H1 (cell line): ENCODE results near the gene RFLNA. TPM values are rescaled to one million over a fixed set of nuclear protein-coding genes. Genes with fewer than 3 reads are reported as not detected.

Source experiments
- CTCF ChIA-PET: fragments of 300-600 bp; sonication (Branson Sonifier 250); formaldehyde crosslinking; loops from one replicate; lab custom pipeline; 2021; ENCODE audit not compliant: partially characterized antibody; lab: Charles Lee
- POLR2A ChIA-PET: fragments of 300-600 bp; sonication (Branson Sonifier 250); formaldehyde crosslinking; loops from one replicate; lab custom pipeline; 2021; ENCODE audit warnings: inconsistent platforms; ENCODE audit not compliant: partially characterized antibody; lab: Charles Lee
- DNase-seq, 2 experiments: peaks; one replicate each; pipeline versions ENCODE4 v3.0.0 to v3.0.0-alpha.2; 2010 to 2022; ENCODE audit warnings: low spot score in 2 of 2, low read depth in 1 of 2, mixed read lengths in 1 of 2
- FAIRE-seq: peaks from 2 replicates; lab custom pipeline; 2011; peaks lifted over from hg19 to GRCh38; lab: Jason Lieb, UNC
- H2AFZ ChIP-seq: 2 replicates; pipeline ENCODE4 v1.8.1; 2012; ENCODE audit warnings: low read length, inconsistent platforms
- H2AK5ac ChIP-seq: 2 replicates; pipeline ENCODE4 v1.6.1; 2013; ENCODE audit warnings: low read depth, low read length
- H2BK120ac ChIP-seq: replicated peaks from 2 replicates; pipeline ENCODE3; 2013; ENCODE audit warnings: low read depth, low read length, inconsistent platforms
- H2BK12ac ChIP-seq: 2 replicates; pipeline ENCODE4 v1.6.1; 2013; ENCODE audit warnings: low read depth, low read length
- H2BK15ac ChIP-seq: 2 replicates; pipeline ENCODE4 v1.6.1; 2013; ENCODE audit warnings: low read length
- H2BK20ac ChIP-seq: 2 replicates; pipeline ENCODE4 v1.6.1; 2013; ENCODE audit warnings: low read length
- H2BK5ac ChIP-seq: 2 replicates; pipeline ENCODE4 v1.6.1; 2013; ENCODE audit warnings: low read depth, low read length
- H3K14ac ChIP-seq: 2 replicates; pipeline ENCODE4 v1.6.1; 2013; ENCODE audit warnings: inconsistent platforms; ENCODE audit not compliant: insufficient read length
- H3K18ac ChIP-seq: 2 replicates; pipeline ENCODE4 v1.6.1; 2013; ENCODE audit warnings: low read length; ENCODE audit errors: extremely low read depth
- H3K23ac ChIP-seq: 2 replicates; pipeline ENCODE4 v1.6.1; 2013; ENCODE audit warnings: inconsistent platforms; ENCODE audit not compliant: insufficient read length
- H3K23me2 ChIP-seq: 2 replicates; pipeline ENCODE4 v1.6.1; 2013; ENCODE audit warnings: low read depth, low read length
- H3K27ac ChIP-seq: 2 replicates; pipeline ENCODE4 v1.6.1; 2011; ENCODE audit warnings: low read depth, low read length, inconsistent platforms
- H3K27me3 ChIP-seq, 4 experiments: replicated peaks in 1 of 4; 1 replicate in 1 of 4; 2 replicates in 3 of 4; pipeline versions ENCODE4 v1.6.1 to v1.8.1; 2011 to 2013; ENCODE audit warnings: low read length in 3 of 4, mild to moderate bottlenecking in 3 of 4, inconsistent platforms in 2 of 4, mixed read lengths in 2 of 4, moderate library complexity in 1 of 4; ENCODE audit not compliant: control insufficient read depth in 3 of 4, insufficient read depth in 3 of 4; ENCODE audit errors: extremely low read depth in 1 of 4
- H3K36me3 ChIP-seq, 4 experiments: 2 replicates each; pipeline versions ENCODE4 v1.6.1 to v1.8.1; 2011 to 2013; ENCODE audit warnings: mild to moderate bottlenecking in 4 of 4, low read length in 3 of 4, moderate library complexity in 2 of 4, control low read depth in 1 of 4, inconsistent platforms in 1 of 4; ENCODE audit not compliant: insufficient read depth in 4 of 4, control insufficient read depth in 2 of 4
- H3K4ac ChIP-seq: replicated peaks from 2 replicates; pipeline ENCODE3; 2013; ENCODE audit warnings: low read length, low read depth, mixed read lengths, inconsistent platforms; ENCODE audit not compliant: insufficient read length
- H3K4me1 ChIP-seq, 4 experiments: replicated peaks in 1 of 4; 1 replicate in 1 of 4; 2 replicates in 3 of 4; pipeline versions ENCODE4 v1.6.1 to v1.8.1; 2011 to 2013; ENCODE audit warnings: low read length in 3 of 4, inconsistent platforms in 2 of 4, mixed read lengths in 1 of 4; ENCODE audit not compliant: insufficient read depth in 4 of 4, control insufficient read depth in 3 of 4
- H3K4me2 ChIP-seq, 2 experiments: 2 replicates each; pipeline versions ENCODE4 v1.6.1 to v1.8.1; 2011 to 2013; ENCODE audit warnings: low read depth in 2 of 2, low read length in 2 of 2, control low read depth in 1 of 2, inconsistent platforms in 1 of 2, mild to moderate bottlenecking in 1 of 2; ENCODE audit not compliant: insufficient read depth in 1 of 2
- H3K4me3 ChIP-seq, 4 experiments: fragments of 200-600, 300-600 bp in 1 of 4; sonication (generic), shearing (Covaris generic), sonication (Bioruptor Twin) in 1 of 4; 2 replicates each; pipeline versions ENCODE4 v1.5.1 to v1.8.1; 2011 to 2016; ENCODE audit warnings: low read length in 4 of 4, low read depth in 3 of 4, control low read depth in 2 of 4, inconsistent platforms in 2 of 4, mild to moderate bottlenecking in 2 of 4, mixed read lengths in 1 of 4, moderate library complexity in 1 of 4; ENCODE audit not compliant: insufficient read depth in 2 of 4; ENCODE audit errors: extremely low read depth in 1 of 4
- H3K56ac ChIP-seq: replicated peaks from 2 replicates; pipeline ENCODE3; 2013; ENCODE audit warnings: low read depth, mild to moderate bottlenecking, mixed read lengths, low read length, inconsistent platforms; ENCODE audit not compliant: insufficient read length
- H3K79me1 ChIP-seq: 2 replicates; pipeline ENCODE4 v1.6.1; 2013; ENCODE audit warnings: low read depth, low read length, control low read depth
- H3K79me2 ChIP-seq, 2 experiments: 2 replicates each; pipeline versions ENCODE4 v1.6.1 to v1.8.1; 2012 to 2013; ENCODE audit warnings: low read length in 2 of 2, mild to moderate bottlenecking in 2 of 2, inconsistent platforms in 1 of 2; ENCODE audit not compliant: insufficient read depth in 2 of 2, control insufficient read depth in 1 of 2
- H3K9ac ChIP-seq, 4 experiments: replicated peaks in 1 of 4; 1 replicate in 1 of 4; 2 replicates in 3 of 4; pipeline versions ENCODE4 v1.6.1 to v1.8.1; 2011 to 2013; ENCODE audit warnings: low read depth in 3 of 4, low read length in 3 of 4, control low read depth in 2 of 4, mild to moderate bottlenecking in 2 of 4, moderate library complexity in 2 of 4, inconsistent platforms in 1 of 4; ENCODE audit errors: extremely low read depth in 1 of 4
- H3K9me3 ChIP-seq, 2 experiments: 2 replicates each; pipeline versions ENCODE4 v1.6.1 to v1.8.1; 2012 to 2013; ENCODE audit warnings: mild to moderate bottlenecking in 2 of 2, moderate library complexity in 2 of 2, control low read depth in 1 of 2, inconsistent platforms in 1 of 2, low read depth in 1 of 2, low read length in 1 of 2, mixed read lengths in 1 of 2; ENCODE audit not compliant: insufficient read depth in 2 of 2
- H4K20me1 ChIP-seq, 2 experiments: replicated peaks in 1 of 2; 2 replicates each; pipeline versions ENCODE3 to v1.8.1; 2011 to 2013; ENCODE audit warnings: inconsistent platforms in 2 of 2, low read length in 2 of 2, mild to moderate bottlenecking in 1 of 2; ENCODE audit not compliant: insufficient read depth in 2 of 2, control insufficient read depth in 1 of 2
- H4K5ac ChIP-seq: 2 replicates; pipeline ENCODE4 v1.6.1; 2013; ENCODE audit warnings: low read length, low read depth, mixed read lengths, inconsistent platforms; ENCODE audit not compliant: insufficient read length
- H4K8ac ChIP-seq: 2 replicates; pipeline ENCODE4 v1.8.0; 2013; ENCODE audit warnings: mild to moderate bottlenecking, moderate library complexity, low read length, inconsistent platforms; ENCODE audit not compliant: insufficient read depth; ENCODE audit errors: extremely low read depth
- H4K91ac ChIP-seq: replicated peaks from 2 replicates; pipeline ENCODE3; 2013; ENCODE audit warnings: low read length, mixed read lengths, inconsistent platforms; ENCODE audit not compliant: insufficient read length
- CBX5 ChIP-seq: fragments of 300-800, 300-1000 bp; sonication (generic); IDR thresholded peaks from 2 replicates; pipeline ENCODE4 v1.7.1; 2016; ENCODE audit warnings: antibody characterized with exemption, low read length, low read depth
- CREB1 ChIP-seq: IDR thresholded peaks from 2 replicates; pipeline ENCODE4 v1.6.1; 2012; ENCODE audit warnings: inconsistent platforms
- E2F6 ChIP-seq: IDR thresholded peaks from 2 replicates; pipeline ENCODE4 v1.6.1; 2012; ENCODE audit warnings: inconsistent platforms
- HDAC6 ChIP-seq: IDR thresholded peaks from one replicate; pipeline ENCODE4 v1.7.1; 2012; ENCODE audit warnings: low read depth, mild to moderate bottlenecking, inconsistent platforms, low read length, moderate library complexity
- KDM1A ChIP-seq: fragments of 200-600, 300-600 bp; sonication (generic); IDR thresholded peaks from 2 replicates; pipeline ENCODE4 v1.7.1; 2016; ENCODE audit warnings: mild to moderate bottlenecking, low read length, borderline replicate concordance
- KDM4A ChIP-seq: IDR thresholded peaks from one replicate; pipeline ENCODE4 v1.7.1; 2012; ENCODE audit warnings: low read depth, mild to moderate bottlenecking, moderate library complexity, low read length, inconsistent platforms; ENCODE audit not compliant: severe bottlenecking
- KDM5A ChIP-seq: fragments of 200-600 bp; IDR thresholded peaks from 2 replicates; pipeline ENCODE4 v1.7.1; 2012; ENCODE audit warnings: mild to moderate bottlenecking, low read length, inconsistent platforms, mixed read lengths
- SP1 ChIP-seq: IDR thresholded peaks from 2 replicates; pipeline ENCODE4 v1.6.1; 2011; ENCODE audit warnings: low read depth, low read length
- SP4 ChIP-seq: IDR thresholded peaks from 2 replicates; pipeline ENCODE4 v1.6.1; 2012; ENCODE audit warnings: low read length, inconsistent platforms
- SRF ChIP-seq: IDR thresholded peaks from 2 replicates; pipeline ENCODE4 v1.6.1; 2011; ENCODE audit warnings: mild to moderate bottlenecking, low read depth, low read length, moderate library complexity
- TBP ChIP-seq: IDR thresholded peaks from 2 replicates; pipeline ENCODE4 v1.6.1; 2011; ENCODE audit warnings: low read depth, low read length, improper control_type of control experiment
- TCF12 ChIP-seq: IDR thresholded peaks from 2 replicates; pipeline ENCODE4 v1.6.1; 2011; ENCODE audit warnings: low read depth, mild to moderate bottlenecking, low read length
- ZNF274 ChIP-seq: IDR thresholded peaks from 2 replicates; pipeline ENCODE4 v1.7.0; 2012; ENCODE audit warnings: low read length, borderline replicate concordance; ENCODE audit errors: extremely low read depth
- WGBS, 2 experiments: shearing (Covaris generic) in 1 of 2; methylation state at CpG; one replicate each; pipeline versions ENCODE4 v1.1.6 to v1.1.7; 2013 to 2015; ENCODE audit warnings: low lambda C conversion rate in 2 of 2, mixed read lengths in 2 of 2, inconsistent platforms in 1 of 2, low coverage in 1 of 2, missing lambda C conversion rate in 1 of 2; ENCODE audit not compliant: insufficient replicate concordance in 2 of 2, insufficient coverage in 1 of 2, insufficient read length in 1 of 2; ENCODE audit errors: extremely low coverage in 1 of 2, missing lambda C conversion rate in 1 of 2; 5-methylcytosine and 5-hydroxymethylcytosine counted together
- polyA plus RNA-seq, 7 experiments: library from polyadenylated mRNA; depleted of rRNA in 3 of 7; stranded (reverse) in 5 of 7; unstranded in 2 of 7; fragments of >200 nt in 5 of 7; fragments of 200-250 nt in 2 of 7; gene quantifications; 1 replicate in 5 of 7; 2 replicates in 1 of 7; 4 replicates in 1 of 7; pipeline versions ENCODE4 v1.2.1 to v1.2.3, GENCODE V29; 2011 to 2013; ENCODE audit warnings: missing spikeins in 2 of 7, mixed read lengths in 2 of 7
- total RNA-seq: library from RNA; stranded (reverse); fragmentation: NEBNext Ultra II Directional; extraction: Animal tissue kit (Norgen Biotek cat#: 25700); gene quantifications from 2 replicates; pipeline ENCODE4 v1.2.1, GENCODE V29; 2021

Gene RFLNA
- total and polyA plus RNA-seq, 2 of the 8 experiments (the other 6 are each of a cell fraction or from before 2014, with no cell fraction given) = 6.4 to 6.6 TPM

DNA sequence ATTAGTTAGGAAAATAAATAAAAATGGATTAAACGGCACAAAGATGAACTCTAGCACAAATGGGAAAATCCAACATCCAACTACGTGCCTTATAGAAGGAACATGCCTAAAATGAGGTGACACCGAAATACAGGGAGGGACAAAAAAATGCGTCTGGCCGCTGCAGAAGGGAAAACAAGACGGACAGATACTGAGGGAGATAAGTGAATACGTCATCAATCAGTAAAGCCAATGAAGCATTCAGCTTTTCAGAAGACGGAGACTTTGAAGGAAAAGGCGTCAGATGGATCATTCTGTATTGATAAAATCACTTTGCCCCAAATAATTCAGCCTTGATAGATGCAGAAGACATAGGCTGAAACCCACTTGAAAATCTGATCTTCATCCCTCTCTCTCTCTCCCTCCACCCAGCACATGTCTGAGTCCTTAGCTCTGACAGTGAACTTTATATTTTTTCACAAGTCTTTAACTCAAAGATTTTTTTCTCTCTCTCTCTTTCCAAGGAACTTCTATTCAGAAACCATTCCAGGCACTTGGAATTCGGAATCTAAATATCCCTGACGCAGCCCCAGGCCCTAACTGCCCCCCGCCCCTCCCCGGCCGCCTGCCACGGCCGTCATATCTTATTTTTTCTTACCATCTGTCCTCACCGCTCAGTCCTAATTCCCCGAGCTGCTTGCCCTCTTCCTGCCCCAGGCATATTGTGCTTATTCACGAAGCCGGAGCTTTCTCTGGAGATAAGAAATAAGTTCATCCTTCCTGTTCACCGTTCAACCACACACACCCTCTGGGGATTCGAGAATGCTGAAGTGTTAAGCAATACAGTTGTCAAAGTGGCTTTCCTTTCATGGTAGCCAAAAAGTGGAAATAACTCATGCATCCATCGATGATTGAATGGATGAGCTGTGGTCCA lies 35.5 kb upstream of the RFLNA start:
- no peak overlapping the region for H3K14ac ChIP-seq
- no peaks in the 10 kb centered on the region for H3K4me1 ChIP-seq
- 0 out of 2 replicates have a peak, but pooled peaks cover 3% of the 10 kb centered on the region for H3K23me2 ChIP-seq
- DNase-seq = no peak
- no peaks in the 10 kb centered on the region for H4K20me1 ChIP-seq
- no peak overlapping the region for H2BK12ac ChIP-seq
- no peak overlapping the region for H2BK120ac ChIP-seq
- no peaks in the 10 kb centered on the region for H3K9me3 ChIP-seq
- no peak overlapping the region for H3K27ac ChIP-seq
- H2BK15ac ChIP-seq = no peak overlapping the region
- ChIA-PET POLR2A (no interaction called here), CTCF (interaction anchor here (1.4 to 1.7 kb wide), 2 partner anchors 9 to 206 kb away, joined by 4 to 6 read pairs; no protein-coding TSS in a partner anchor)
- H2BK5ac ChIP-seq = no peak overlapping the region
- WGBS, 2 experiments = 79% methylated on average over 16 of the region's 23 CpGs; no CpG with 5 or more reads in 1 of the 2 experiments
- FAIRE-seq = no peak
- no peak overlapping the region for H3K23ac ChIP-seq
- no peaks in the 10 kb centered on the region for H3K36me3 ChIP-seq
- no peak overlapping the region for H4K8ac ChIP-seq
- H3K18ac ChIP-seq = no peak overlapping the region
- H3K79me1 ChIP-seq = no peaks in the 10 kb centered on the region
- H3K4ac ChIP-seq = no peak overlapping the region
- H3K4me2 ChIP-seq = no peak overlapping the region
- H2BK20ac ChIP-seq = no peak overlapping the region
- H3K79me2 ChIP-seq = no peaks in the 10 kb centered on the region
- no peak overlapping the region for H4K91ac ChIP-seq
- H2AFZ ChIP-seq = no peak overlapping the region
- peaks cover 0 to 3% (median 0%) of the 10 kb centered on the region in 4 experiments; a peak in 3 of 7 replicates for H3K27me3 ChIP-seq
- no peak overlapping the region for H3K56ac ChIP-seq
- no peak overlapping the region for H2AK5ac ChIP-seq
- H3K4me3 ChIP-seq = no peak overlapping the region
- no peak overlapping the region for H3K9ac ChIP-seq
- H4K5ac ChIP-seq = no peak overlapping the region
- TF ChIP-seq SP1 (no peak), KDM5A (no peak), TCF12 (no peak), SRF (no peak), E2F6 (no peak), TBP (no peak), CREB1 (no peak), SP4 (no peak), HDAC6 (no peak), KDM1A (no peak), KDM4A (no peak), CBX5 (no peak), ZNF274 (no peak)
